HEK293T (cell line): ENCODE data around the gene TRIM37.

Experiments used
- BHLHE40 ChIP-seq: fragments of 450-650 bp; IDR thresholded peaks from 2 replicates; pipeline ENCODE4 v1.6.1; 2016; ENCODE audit warnings: mild to moderate bottlenecking, moderate library complexity, borderline replicate concordance
- ELF4 ChIP-seq: fragments of 450-650 bp; IDR thresholded peaks from 2 replicates; pipeline ENCODE4 v1.6.1; 2017; ENCODE audit warnings: antibody characterized with exemption
- FOXA1 ChIP-seq: fragments of 450-650 bp; IDR thresholded peaks from 2 replicates; pipeline ENCODE4 v1.6.1; 2016; ENCODE audit warnings: mild to moderate bottlenecking
- FOXK2 ChIP-seq: fragments of 450-650 bp; IDR thresholded peaks from 2 replicates; pipeline ENCODE4 v1.6.1; 2016; ENCODE audit warnings: mild to moderate bottlenecking
- FOXM1 ChIP-seq: fragments of 450-650 bp; IDR thresholded peaks from 2 replicates; pipeline ENCODE4 v1.6.1; 2017; ENCODE audit warnings: mild to moderate bottlenecking, borderline replicate concordance
- HDGF ChIP-seq: fragments of 450-650 bp; IDR thresholded peaks from 2 replicates; pipeline ENCODE4 v1.6.1; 2017; ENCODE audit warnings: antibody characterized with exemption, borderline replicate concordance
- L3MBTL2 ChIP-seq: fragments of 450-650 bp; conservative IDR thresholded peaks from 2 replicates; pipeline ENCODE4 v1.6.1; 2016; ENCODE audit warnings: mild to moderate bottlenecking
- LEF1 ChIP-seq: fragments of 450-650 bp; IDR thresholded peaks from 2 replicates; pipeline ENCODE4 v1.6.1; 2017; ENCODE audit warnings: mild to moderate bottlenecking, borderline replicate concordance
- PKNOX1 ChIP-seq: fragments of 450-650 bp; IDR thresholded peaks from 2 replicates; pipeline ENCODE4 v1.6.1; 2016
- SP1 ChIP-seq: fragments of 450-650 bp; IDR thresholded peaks from 2 replicates; pipeline ENCODE4 v1.6.1; 2017
- SUZ12 ChIP-seq: fragments of 450-650 bp; IDR thresholded peaks from 2 replicates; pipeline ENCODE4 v1.6.1; 2016; ENCODE audit warnings: mild to moderate bottlenecking
- TARDBP ChIP-seq: fragments of 450-650 bp; IDR thresholded peaks from 2 replicates; pipeline ENCODE4 v1.6.1; 2016
- ZNF384 ChIP-seq: fragments of 450-650 bp; IDR thresholded peaks from 2 replicates; pipeline ENCODE4 v1.6.1; 2016

- no peak for TF ChIP-seq TARDBP
- no peak for TF ChIP-seq LEF1
- no peak for TF ChIP-seq FOXM1
- TF ChIP-seq ELF4 = no peak
- TF ChIP-seq BHLHE40 = no peak
- no peak for TF ChIP-seq FOXK2
- TF ChIP-seq L3MBTL2 = no peak
- no peak for TF ChIP-seq SP1
- no peak for TF ChIP-seq SUZ12
- no peak for TF ChIP-seq PKNOX1
- TF ChIP-seq FOXA1 = no peak
- no peak for TF ChIP-seq ZNF384
- no peak for TF ChIP-seq HDGF
Observed at GRCh38 chr17:58982626-58983025, 124.1 kb downstream of the TRIM37 start.
